Measurements from ENCODE around the gene MAVS. TPM values are rescaled to one million over a fixed set of nuclear protein-coding genes. Genes with fewer than 3 reads are reported as not detected.

Gene MAVS
- total RNA-seq, 1 experiment from 2014 or later = 38.7 TPM

DNA sequence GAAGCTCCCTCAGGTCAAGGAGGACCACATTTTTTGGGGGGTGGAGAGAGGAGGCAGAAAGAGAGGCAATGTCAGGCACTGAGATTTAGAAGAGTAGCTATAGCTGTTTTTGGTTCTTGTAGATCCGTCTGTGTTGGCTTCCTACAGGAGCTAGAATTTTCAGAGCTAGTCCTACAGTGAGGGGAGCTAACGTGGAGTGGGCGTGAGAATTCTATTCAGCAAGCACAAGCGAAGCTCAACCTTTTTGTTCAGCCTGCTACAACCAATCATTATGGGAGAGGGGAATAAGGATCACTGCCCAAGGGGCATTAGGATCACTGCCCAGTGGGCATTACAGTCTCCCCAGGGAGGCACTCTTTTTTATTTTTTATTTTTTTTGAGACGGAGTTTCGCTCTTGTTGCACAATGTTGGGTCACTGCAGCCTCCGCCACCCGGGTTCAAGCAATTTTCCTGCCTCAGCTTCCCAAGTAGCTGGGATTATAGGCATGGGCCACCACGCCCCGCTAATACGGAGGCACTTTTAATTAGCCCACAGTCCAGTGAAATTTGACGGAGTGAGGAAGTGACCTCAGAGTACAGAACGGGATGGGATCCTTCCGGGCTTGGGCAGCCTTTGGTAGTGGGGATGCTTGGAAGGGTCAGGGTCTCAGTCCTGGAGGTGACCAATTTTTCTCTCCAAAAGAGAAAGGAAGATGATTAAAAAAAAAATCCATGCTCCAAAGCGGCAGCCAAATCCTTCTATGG lies 41.4 kb downstream of the MAVS start:
- H3K79me2 ChIP-seq (ENCODE audit: low read length) = peaks cover 57% of the 10 kb centered on the region
- H3K4me2 ChIP-seq (ENCODE audit: low read length) = peak overlapping the region; percentile 90
- no peaks in the 10 kb centered on the region; the same call in 1 of the 2 replicates for H3K36me3 ChIP-seq (ENCODE audit: low read depth, low read length)
- CTCF ChIA-PET = no interaction called here
- DNase-seq (peak; percentile 42), ATAC-seq (peak; percentile 8)
- intact Hi-C loops (cut with micrococcal nuclease) = no loop called here
- peak overlapping the region; percentile 67 for H3K27ac ChIP-seq (ENCODE audit: low read length)
- no peak for TF ChIP-seq EZH2phosphoT487 (IDR thresholded peaks at IDR 0.05; ENCODE audit: borderline replicate concordance, low read length)
- TF ChIP-seq EZH2 (IDR thresholded peaks at IDR 0.05; ENCODE audit: low read length, unreplicated experiment) = no peak
- TF ChIP-seq, protein P1, sequence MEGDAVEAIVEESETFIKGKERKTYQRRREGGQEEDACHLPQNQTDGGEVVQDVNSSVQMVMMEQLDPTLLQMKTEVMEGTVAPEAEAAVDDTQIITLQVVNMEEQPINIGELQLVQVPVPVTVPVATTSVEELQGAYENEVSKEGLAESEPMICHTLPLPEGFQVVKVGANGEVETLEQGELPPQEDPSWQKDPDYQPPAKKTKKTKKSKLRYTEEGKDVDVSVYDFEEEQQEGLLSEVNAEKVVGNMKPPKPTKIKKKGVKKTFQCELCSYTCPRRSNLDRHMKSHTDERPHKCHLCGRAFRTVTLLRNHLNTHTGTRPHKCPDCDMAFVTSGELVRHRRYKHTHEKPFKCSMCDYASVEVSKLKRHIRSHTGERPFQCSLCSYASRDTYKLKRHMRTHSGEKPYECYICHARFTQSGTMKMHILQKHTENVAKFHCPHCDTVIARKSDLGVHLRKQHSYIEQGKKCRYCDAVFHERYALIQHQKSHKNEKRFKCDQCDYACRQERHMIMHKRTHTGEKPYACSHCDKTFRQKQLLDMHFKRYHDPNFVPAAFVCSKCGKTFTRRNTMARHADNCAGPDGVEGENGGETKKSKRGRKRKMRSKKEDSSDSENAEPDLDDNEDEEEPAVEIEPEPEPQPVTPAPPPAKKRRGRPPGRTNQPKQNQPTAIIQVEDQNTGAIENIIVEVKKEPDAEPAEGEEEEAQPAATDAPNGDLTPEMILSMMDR (conservative IDR thresholded peaks at IDR 0.05; ENCODE audit: low read depth, low read length) = no peak
- H3K4me1 ChIP-seq (ENCODE audit: insufficient read depth, low read length) = peaks cover 32% of the 10 kb centered on the region
- H3F3A ChIP-seq (ENCODE audit: low read length, unreplicated experiment) = no peaks in the 10 kb centered on the region
- H3K27me3 ChIP-seq (ENCODE audit: low read length) = no peaks in the 10 kb centered on the region
- no peaks in the 10 kb centered on the region for H3K9me3 ChIP-seq (ENCODE audit: low read length)
- POLR2A ChIA-PET (ENCODE audit: unreplicated experiment) = interaction anchor here (0.8 kb wide), 1 partner anchor 417 kb away, joined by 8 read pairs; no protein-coding TSS in a partner anchor
- H3K9me2 ChIP-seq (replicated peaks; ENCODE audit: low read length) = no peaks in the 10 kb centered on the region
- BruUV-seq (replicated peaks) = no TSS peak
- H3K9ac ChIP-seq (ENCODE audit: low read length) = peak overlapping the region; percentile 87
- H3K4me3 ChIP-seq (ENCODE audit: low read length) = peak overlapping the region; percentile 79
- H4K20me1 ChIP-seq (ENCODE audit: low read length) = peaks cover 32% of the 10 kb centered on the region
- H2AFZ ChIP-seq (ENCODE audit: low read length) = peak overlapping the region; percentile 94

DNA sequence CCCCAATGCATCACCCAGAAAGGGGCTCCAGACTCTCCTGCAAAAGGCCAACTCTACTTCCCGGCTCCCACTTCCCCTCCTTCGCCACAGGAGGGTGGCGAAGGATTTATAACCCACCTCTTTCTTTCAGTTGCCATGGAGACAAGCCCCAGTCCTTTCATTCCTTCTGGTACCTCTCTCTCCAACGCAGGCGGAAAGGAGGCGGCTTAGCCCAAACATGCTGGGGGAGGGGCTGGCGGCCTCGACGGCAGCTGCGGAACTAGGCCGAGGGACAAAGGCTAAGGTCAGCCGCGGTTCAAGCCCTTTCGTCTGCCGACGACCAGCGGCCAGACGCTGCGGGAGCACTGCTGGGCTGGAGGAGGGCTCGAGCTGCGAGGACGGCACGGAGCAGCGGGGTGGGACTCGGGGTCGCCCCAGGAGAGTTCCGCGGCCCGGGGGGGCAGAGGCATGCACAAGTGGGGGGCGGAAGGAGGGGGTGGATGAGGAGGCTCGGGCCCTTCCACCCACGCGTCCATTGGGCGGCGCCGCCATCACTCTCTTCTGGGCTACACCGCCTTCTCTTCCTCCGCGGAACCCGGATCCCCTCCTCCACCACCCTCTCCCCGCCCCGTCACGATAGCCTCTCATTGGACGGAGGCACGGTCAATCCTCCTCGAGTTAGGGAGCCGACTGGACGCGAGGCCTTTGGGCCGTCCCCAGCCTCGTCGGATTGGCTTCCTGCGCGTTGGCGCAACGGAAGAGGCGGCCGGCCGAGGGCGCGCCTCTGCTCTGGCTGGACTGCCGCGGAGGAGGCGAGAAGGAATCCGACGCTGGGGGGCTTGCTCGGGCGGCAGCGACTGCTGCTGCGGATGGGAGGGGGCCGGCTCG lies 42.2 kb downstream of the MAVS start, which contains the start of gene PANK2:
PANK2 (plus strand) TSS at position 766 of the 867 bp plus-strand sequence.
- intact Hi-C loops (cut with micrococcal nuclease) = no loop called here
- H3K4me3 ChIP-seq (ENCODE audit: low read length) = peak within 1 kb of the TSS; percentile 79
- no peak for TF ChIP-seq EZH2phosphoT487 (IDR thresholded peaks at IDR 0.05; ENCODE audit: borderline replicate concordance, low read length)
- TF ChIP-seq EZH2 (IDR thresholded peaks at IDR 0.05; ENCODE audit: low read length, unreplicated experiment) = no peak
- TF ChIP-seq, protein P1 (conservative IDR thresholded peaks at IDR 0.05; ENCODE audit: low read depth, low read length) = peak; percentile 57
- H3K27ac ChIP-seq (ENCODE audit: low read length) = peak within 1 kb of the TSS; percentile 67
- peaks cover 40% of the 10 kb centered on the region for H4K20me1 ChIP-seq (ENCODE audit: low read length)
- H3F3A ChIP-seq (ENCODE audit: low read length, unreplicated experiment) = no peaks in the 10 kb centered on the region
- no peaks in the 10 kb centered on the region; the same call in 1 of the 2 replicates for H3K36me3 ChIP-seq (ENCODE audit: low read depth, low read length)
- ATAC-seq = peak; percentile 91
- CTCF ChIA-PET = no interaction called here
- peak within 1 kb of the TSS; percentile 99 for H3K4me2 ChIP-seq (ENCODE audit: low read length)
- peaks cover 65% of the 10 kb centered on the region for H3K79me2 ChIP-seq (ENCODE audit: low read length)
- no peaks in the 10 kb centered on the region for H3K9me2 ChIP-seq (replicated peaks; ENCODE audit: low read length)
- DNase-seq = peak; percentile 100
- peak within 1 kb of the TSS; percentile 87 for H3K9ac ChIP-seq (ENCODE audit: low read length)
- H2AFZ ChIP-seq (ENCODE audit: low read length) = peak within 1 kb of the TSS; percentile 94
- H3K27me3 ChIP-seq (ENCODE audit: low read length) = no peaks in the 10 kb centered on the region
- POLR2A ChIA-PET (ENCODE audit: unreplicated experiment) = no interaction called here
- BruUV-seq (replicated peaks) = TSS peak; percentile 51
- no peaks in the 10 kb centered on the region for H3K9me3 ChIP-seq (ENCODE audit: low read length)
- H3K4me1 ChIP-seq (ENCODE audit: insufficient read depth, low read length) = peaks cover 39% of the 10 kb centered on the region
